Activated CD8-positive, alpha-beta T cell treated with anti-CD3 and anti-CD28 coated beads for 36 hours (primary cell): ENCODE results near the gene HOXB1. TPM values are rescaled to one million over a fixed set of nuclear protein-coding genes. Genes with fewer than 3 reads are reported as not detected.

ENCODE experiments used
- ATAC-seq: fragments of 200-7000 bp; cut with Tn5 transposase; one replicate; pipeline ENCODE4 v1.10.0; 2021; ENCODE audit warnings: mild to moderate bottlenecking, moderate library complexity
- CTCF ChIA-PET: fragments of 350-600 bp; sonication (Branson Sonifier 250); formaldehyde crosslinking; loops from one replicate; lab custom pipeline; 2021; ENCODE audit warnings: antibody characterized with exemption; lab: Charles Lee
- POLR2A ChIA-PET: fragments of 350-600 bp; sonication (Branson Sonifier 250); formaldehyde crosslinking; loops from one replicate; lab custom pipeline; 2021; ENCODE audit warnings: antibody characterized with exemption; lab: Charles Lee
- DNase-seq: peaks from one replicate; pipeline ENCODE4 v3.0.0-alpha.2; 2020
- H3K27ac Mint-ChIP-seq: one replicate; pipeline ENCODE4 v1.8.0; 2021; ENCODE audit warnings: mild to moderate bottlenecking, mixed read lengths
- H3K27me3 Mint-ChIP-seq: one replicate; pipeline ENCODE4 v1.8.0; 2021; ENCODE audit warnings: mixed read lengths
- H3K36me3 Mint-ChIP-seq: one replicate; pipeline ENCODE4 v1.8.0; 2021; ENCODE audit warnings: low read depth, mixed read lengths
- H3K4me1 Mint-ChIP-seq: one replicate; pipeline ENCODE4 v1.8.0; 2021; ENCODE audit warnings: low read depth, mixed read lengths
- H3K4me3 Mint-ChIP-seq: one replicate; pipeline ENCODE4 v1.8.0; 2021; ENCODE audit warnings: mild to moderate bottlenecking, moderate library complexity, mixed read lengths
- H3K9me3 Mint-ChIP-seq: one replicate; pipeline ENCODE4 v1.8.0; 2021; ENCODE audit warnings: mixed read lengths
- intact Hi-C: fragments of 100-400 bp; cut with micrococcal nuclease; formaldehyde crosslinking; loops from one replicate; pipeline ENCODE4 v1.10.0; 2022
- total RNA-seq, 2 experiments: library from RNA; stranded (reverse); gene quantifications; one replicate each; pipeline ENCODE4 v1.2.3, GENCODE V29; 2021
- TF ChIP-seq, protein P1 (sequence below): fragments of 200-600 bp; IDR thresholded peaks from one replicate; pipeline ENCODE4 v1.8.0; 2022; ENCODE audit warnings: antibody characterized with exemption, mild to moderate bottlenecking

The HOXB1 gene
- total RNA-seq, 2 experiments from 2014 or later, result not detected

DNA sequence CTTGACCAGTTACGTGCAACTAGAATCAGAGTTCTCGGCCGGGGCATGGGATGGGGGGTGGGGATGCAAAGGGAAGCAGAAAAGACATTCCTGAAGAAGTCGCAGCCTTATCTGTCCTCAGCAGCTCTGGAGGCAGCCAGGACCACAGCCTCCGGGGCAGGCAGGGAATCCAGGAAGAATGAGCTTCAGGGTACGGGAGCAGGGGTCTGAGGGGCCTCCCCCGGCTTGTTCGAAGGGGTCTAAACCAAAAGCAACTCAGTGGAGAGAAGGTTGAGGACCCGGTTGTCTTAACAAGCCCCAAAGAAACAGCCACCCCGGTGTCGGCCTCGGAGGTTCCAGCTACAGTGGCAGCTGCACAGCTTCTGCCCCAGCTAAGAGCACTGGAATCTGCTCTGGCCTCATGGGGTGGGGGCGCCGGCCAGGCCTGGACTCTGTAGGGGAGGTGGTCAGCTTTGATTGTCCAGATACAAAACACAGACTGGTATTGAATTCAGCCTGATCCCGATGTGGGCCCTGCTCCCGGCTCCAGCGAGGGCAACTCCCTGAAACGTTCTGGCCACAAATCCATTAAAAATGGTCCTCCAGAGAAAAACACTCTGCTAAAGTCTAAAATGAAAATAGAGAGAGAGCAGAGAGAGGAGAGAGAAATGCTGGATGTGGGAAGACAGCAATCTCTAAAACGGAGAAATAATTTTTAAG, 39.7 kb upstream of the HOXB1 start:
- CTCF ChIA-PET, result no interaction called here
- no peaks in the 10 kb centered on the region for H3K9me3 Mint-ChIP-seq
- H3K36me3 Mint-ChIP-seq, result no peaks in the 10 kb centered on the region
- peaks cover 5% of the 10 kb centered on the region for H3K27me3 Mint-ChIP-seq
- TF ChIP-seq, protein P1, sequence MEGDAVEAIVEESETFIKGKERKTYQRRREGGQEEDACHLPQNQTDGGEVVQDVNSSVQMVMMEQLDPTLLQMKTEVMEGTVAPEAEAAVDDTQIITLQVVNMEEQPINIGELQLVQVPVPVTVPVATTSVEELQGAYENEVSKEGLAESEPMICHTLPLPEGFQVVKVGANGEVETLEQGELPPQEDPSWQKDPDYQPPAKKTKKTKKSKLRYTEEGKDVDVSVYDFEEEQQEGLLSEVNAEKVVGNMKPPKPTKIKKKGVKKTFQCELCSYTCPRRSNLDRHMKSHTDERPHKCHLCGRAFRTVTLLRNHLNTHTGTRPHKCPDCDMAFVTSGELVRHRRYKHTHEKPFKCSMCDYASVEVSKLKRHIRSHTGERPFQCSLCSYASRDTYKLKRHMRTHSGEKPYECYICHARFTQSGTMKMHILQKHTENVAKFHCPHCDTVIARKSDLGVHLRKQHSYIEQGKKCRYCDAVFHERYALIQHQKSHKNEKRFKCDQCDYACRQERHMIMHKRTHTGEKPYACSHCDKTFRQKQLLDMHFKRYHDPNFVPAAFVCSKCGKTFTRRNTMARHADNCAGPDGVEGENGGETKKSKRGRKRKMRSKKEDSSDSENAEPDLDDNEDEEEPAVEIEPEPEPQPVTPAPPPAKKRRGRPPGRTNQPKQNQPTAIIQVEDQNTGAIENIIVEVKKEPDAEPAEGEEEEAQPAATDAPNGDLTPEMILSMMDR, result no peak
- no peak for DNase-seq
- no peak overlapping the region for H3K27ac Mint-ChIP-seq
- no peak for ATAC-seq
- peaks cover 3% of the 10 kb centered on the region for H3K4me1 Mint-ChIP-seq
- intact Hi-C loops, result no loop called here
- H3K4me3 Mint-ChIP-seq, result no peak overlapping the region
- POLR2A ChIA-PET, result no interaction called here

DNA sequence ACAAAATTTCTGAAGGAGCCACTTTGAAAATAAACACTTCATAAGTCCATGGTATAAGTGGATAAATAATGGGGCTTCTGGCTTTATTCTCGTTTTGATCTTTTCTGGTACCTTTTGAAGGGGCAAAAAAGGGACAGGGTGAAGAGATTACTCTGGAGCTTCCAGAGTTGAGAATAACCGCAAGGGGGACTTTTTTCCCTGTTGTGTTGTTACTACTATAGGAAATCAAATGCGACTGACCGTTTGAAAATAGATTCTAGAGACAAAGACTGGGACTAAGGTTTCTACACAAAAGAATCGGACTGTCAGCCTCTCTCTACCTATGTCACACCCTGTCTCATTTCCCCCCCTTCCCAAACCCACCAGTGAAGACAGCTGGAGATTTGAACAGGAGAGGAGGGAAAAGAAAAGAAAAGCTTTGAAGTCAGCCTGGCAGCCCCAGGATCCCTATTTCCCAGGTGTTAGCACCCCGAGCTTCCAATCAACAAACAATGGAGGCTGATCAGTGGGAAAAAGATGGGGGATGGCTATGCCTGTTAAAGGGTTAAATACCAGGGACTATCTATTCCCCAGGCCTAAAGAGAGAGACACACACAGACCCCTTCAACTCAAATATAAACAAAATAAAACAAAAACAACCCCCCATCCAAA, 39.0 kb upstream of the HOXB1 start:
- intact Hi-C loops, result no loop called here
- H3K9me3 Mint-ChIP-seq, result no peaks in the 10 kb centered on the region
- CTCF ChIA-PET, result no interaction called here
- peaks cover 3% of the 10 kb centered on the region for H3K4me1 Mint-ChIP-seq
- H3K27ac Mint-ChIP-seq, result no peak overlapping the region
- H3K36me3 Mint-ChIP-seq, result no peaks in the 10 kb centered on the region
- POLR2A ChIA-PET, result no interaction called here
- ATAC-seq (no peak), DNase-seq (no peak)
- peaks cover 5% of the 10 kb centered on the region for H3K27me3 Mint-ChIP-seq
- TF ChIP-seq, protein P1, result no peak
- no peak overlapping the region for H3K4me3 Mint-ChIP-seq

DNA sequence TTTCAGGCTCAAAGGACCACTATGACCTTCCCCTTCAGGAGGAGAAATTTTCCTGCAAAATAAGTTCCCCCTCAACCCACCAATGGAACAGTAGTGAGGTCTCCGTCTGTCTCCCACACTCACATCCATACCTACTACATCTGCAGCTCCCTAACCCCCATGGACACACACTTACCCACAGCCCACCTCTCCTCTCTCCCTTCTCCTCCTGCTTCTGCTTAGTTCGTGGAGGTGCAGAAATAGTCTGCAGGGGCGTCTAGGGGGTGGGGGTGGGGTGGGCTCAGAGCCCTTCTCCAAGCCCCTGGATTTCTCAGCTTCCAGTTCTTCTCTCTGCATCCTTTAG, 38.4 kb upstream of the HOXB1 start:
- no peak overlapping the region for H3K27ac Mint-ChIP-seq
- H3K9me3 Mint-ChIP-seq, result no peaks in the 10 kb centered on the region
- TF ChIP-seq, protein P1, result no peak
- peaks cover 5% of the 10 kb centered on the region for H3K27me3 Mint-ChIP-seq
- H3K4me3 Mint-ChIP-seq, result no peak overlapping the region
- DNase-seq (no peak), ATAC-seq (no peak)
- H3K4me1 Mint-ChIP-seq, result peaks cover 3% of the 10 kb centered on the region
- ChIA-PET CTCF (no interaction called here), POLR2A (interaction anchor here (0.5 kb wide), 1 partner anchor 59 kb away, joined by 3 read pairs; no protein-coding TSS in a partner anchor)
- intact Hi-C loops, result no loop called here
- H3K36me3 Mint-ChIP-seq, result no peaks in the 10 kb centered on the region

- Mint-ChIP-seq H3K4me1 (peaks cover 3% of the 10 kb centered on the region), H3K9me3 (no peaks in the 10 kb centered on the region), H3K36me3 (no peaks in the 10 kb centered on the region), H3K4me3 (no peak overlapping the region), H3K27me3 (peaks cover 5% of the 10 kb centered on the region), H3K27ac (no peak overlapping the region)
- TF ChIP-seq, protein P1, result no peak
- intact Hi-C loops, result no loop called here
- ChIA-PET CTCF (interaction anchor here (1.8 kb wide), 1 partner anchor 233 kb away, joined by 7 read pairs; no protein-coding TSS in a partner anchor), POLR2A (interaction anchor here (0.5 kb wide), 1 partner anchor 59 kb away, joined by 3 read pairs; no protein-coding TSS in a partner anchor)
- no peak for ATAC-seq
- no peak for DNase-seq
Observed at GRCh38 chr17:48568499-48569239, 37.9 kb upstream of the HOXB1 start.
